Measurements from ENCODE around the gene MGAT4C.
"Not testable (repeated sequence)": the region's sequence is repeated elsewhere in the genome, so short reads cannot be mapped to it uniquely, and the experiment has no call there.

MGAT4C gene

DNA sequence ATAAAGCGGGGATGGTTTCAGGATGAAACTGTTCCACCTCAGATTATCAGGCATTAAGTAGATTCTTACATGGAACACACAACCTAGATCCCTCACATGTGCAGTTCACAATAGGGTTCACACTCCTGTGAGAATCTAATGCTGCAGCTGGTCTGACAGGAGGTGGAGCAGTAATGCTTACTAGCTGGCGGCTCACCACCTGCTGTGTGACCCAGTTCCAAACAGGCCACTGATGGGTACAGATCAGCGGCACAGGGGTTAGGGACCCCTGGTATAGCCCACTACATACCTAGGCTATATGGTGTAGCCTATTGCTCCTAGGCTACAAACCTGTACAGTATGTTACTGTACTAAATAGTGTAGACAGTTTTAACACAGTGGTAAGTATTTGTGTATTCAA is 129.3 kb downstream of the MGAT4C start:
- not testable (repeated sequence) for DNase-seq (ENCODE audit: low read depth)

DNA sequence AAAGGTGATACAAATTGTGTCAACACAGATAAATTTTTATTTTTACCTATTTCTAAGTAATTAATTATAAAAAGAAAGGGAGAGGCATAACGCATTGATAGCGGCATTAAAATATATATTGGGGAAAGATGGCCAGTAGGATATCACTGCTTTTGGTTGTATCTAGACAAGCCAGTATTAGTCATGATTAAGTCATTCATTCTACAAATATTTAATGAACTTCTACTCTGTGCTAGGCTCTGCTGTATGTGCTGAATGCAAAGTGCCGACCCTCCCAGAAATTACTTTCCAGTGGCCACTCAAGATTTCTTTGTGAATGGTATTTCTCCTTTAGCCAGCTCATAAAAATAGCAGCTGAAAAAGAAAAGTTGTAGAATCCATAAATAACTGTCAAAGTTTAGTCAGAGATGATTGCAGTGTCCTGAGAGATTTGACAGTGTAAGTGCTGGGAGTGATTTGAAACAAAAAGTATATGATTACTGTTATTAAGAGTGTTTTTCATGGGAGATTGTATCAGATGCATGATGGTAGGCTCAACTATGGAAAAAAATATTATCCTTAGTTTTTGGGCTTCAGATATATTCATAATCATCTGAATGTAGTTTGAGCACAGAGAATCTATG is 133.2 kb downstream of the MGAT4C start:
- DNase-seq (ENCODE audit: low read depth): no peak

DNA sequence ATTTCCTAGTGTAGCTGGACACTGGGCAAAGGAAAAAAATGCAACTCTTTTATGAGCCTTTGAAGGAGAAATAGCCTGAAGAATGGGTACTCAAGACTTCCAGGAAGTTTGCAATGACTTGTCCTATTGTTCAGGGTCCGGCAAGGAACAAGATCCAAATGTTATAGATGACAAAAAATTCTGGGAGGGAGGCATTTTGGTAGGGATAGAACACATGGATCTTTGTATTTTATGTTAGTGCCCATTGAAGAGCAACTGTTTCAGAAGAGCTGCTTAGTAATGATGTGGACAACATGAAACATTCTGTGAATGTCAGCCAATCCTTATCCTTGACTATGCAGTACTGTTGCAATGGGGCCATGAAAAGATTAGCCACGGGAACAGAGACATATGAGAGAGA is 138.0 kb downstream of the MGAT4C start:
- no peak for DNase-seq (ENCODE audit: low read depth)

DNA sequence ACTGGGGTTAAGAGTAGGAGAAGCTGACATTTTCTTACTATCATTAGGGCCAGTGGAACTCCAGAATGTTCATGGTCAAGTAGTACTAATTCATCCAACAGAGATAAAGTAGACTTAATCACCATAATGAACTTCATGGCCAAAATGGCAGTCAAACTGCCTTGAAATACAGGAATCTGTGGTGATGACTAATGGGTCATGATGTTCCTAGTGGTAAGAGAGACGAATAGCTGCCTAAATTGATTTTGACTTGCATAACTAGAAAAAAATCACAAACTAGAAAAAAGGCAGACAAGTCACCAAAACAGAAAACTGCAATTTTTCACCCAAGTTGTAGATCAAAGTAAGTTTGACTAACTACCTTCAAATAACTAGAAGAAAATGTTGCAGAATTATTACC is 138.5 kb downstream of the MGAT4C start:
- DNase-seq (ENCODE audit: low read depth): no peak

DNA sequence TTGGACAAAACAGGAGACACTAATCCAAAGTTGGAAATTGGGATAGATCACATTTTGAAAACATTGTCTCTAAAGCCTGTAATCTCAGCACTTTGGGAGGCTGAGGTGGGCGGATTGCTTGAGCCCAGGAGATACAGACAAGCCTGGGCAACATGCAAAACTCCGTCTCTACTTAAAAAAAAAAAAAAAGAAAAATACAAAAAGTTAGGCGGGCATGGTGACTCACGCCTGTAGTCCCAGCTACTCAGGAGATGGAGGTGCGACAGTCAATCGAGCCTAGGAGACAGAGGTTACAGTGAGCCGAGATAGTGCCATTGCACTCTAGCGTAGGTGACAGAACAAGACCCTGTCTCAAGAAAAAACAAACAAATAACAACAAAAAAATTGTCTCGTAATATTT is 152.1 kb downstream of the MGAT4C start:
- no peak for DNase-seq (ENCODE audit: low read depth)

DNA sequence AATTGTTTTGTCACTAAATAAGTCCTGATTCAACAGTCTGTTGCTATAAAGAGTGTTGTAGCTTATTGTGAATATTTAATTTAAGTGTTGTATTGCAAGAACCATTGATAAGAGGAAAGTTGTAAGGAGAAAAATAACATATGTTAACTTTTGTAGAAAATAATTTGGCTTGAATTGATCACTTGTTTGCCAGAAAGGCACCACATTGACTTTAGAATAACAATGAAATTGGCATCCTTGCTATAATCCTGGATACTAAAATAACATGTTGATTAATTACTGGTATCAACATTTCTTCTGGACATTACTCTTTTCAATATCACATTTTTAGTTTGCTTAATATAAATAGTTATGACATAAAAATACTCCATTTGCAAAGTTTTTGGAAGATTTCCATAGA is 159.0 kb downstream of the MGAT4C start:
- DNase-seq (ENCODE audit: low read depth): no peak

DNA sequence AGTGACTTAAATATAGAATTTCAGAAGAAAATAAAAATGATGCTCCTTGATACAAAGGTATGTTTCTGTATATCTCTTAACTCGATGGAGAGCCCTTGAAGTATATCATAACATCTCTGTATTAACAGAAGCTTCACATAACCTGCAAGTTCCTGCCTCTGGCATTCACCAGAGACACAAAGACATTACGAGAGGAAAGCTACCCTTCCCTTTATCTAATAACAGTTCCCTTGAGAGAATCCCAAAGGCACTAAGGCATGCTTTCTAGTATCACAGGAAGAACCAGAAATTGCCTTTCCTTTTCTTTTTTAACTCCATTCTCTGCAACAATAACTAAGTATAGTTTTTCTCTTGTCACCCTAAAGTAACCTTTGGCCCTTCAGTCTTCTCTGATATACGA is 164.5 kb downstream of the MGAT4C start:
- no peak for DNase-seq (ENCODE audit: low read depth)

DNA sequence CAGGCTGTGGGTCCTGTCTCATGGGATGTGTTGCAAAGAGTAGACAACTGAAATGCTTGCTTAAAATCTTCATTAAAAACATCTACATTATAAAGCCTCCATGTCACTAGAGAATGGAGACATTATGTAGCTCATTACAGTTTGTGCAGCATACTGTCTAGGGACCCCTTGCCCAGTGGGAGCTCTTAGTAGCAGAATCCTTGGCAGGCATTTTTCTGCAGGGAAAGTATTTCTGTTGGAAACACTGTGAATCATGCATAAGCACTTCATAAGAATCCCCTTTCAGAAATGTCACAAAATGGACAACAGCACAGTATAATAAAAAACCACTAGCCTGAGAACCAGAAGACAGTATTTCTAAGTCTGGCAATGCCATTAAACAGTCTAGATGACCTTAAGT is 174.3 kb downstream of the MGAT4C start:
- DNase-seq (ENCODE audit: low read depth): no peak

DNA sequence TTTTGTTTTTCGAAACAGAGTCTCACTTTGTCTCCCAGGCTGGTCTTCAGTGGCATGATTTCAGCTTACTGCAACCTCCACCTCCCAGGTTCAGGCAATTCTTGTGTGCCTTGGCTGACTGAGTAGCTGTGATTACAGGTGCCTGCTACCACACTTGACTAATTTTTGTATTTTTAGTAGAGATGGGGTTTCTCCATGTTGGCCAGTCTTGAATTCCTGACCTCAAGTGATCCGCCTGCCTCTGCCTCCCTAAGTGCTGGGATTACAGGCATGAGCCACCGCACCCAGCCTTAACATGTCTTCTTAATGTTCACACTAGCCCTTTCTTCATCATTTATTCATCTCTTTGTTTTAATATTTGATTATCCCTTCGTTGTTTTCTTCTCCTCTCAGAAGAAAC is 197.1 kb downstream of the MGAT4C start:
- DNase-seq (ENCODE audit: low read depth): not testable (repeated sequence)

DNA sequence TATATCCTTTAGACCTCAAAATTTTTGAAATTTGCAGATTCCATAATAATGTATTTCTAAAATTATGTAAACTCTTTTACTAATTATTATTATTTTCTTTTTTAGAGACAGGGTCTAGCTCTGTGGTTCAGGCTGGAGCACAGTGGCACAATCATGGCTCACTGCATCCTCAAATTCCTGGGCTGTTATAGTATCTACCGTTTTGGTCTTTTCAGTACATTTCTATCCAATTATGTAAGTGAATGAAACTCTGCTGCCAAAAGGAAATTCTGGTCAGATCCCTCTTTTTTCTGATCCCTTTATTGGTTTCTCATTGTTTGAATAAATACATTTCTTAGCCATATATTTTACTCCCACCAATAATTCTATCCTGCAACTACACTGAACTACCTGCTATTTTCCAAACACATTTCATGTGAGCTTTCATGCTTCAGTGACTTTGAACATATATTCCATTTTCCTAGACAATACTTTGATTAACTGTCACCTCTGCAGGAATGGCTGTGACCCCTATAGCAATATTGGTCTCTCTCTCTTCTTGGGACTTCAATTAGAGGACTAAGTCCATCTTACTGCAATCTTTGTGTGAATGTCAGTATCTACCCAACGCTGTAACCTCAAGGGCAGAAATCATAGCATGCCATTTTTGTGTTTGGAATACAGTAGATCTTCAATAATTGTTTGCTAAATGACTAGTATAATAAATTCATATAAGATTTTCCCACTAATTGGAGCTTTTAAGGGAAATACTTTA is 198.9 kb downstream of the MGAT4C start:
- no peak for DNase-seq (ENCODE audit: low read depth)

DNA sequence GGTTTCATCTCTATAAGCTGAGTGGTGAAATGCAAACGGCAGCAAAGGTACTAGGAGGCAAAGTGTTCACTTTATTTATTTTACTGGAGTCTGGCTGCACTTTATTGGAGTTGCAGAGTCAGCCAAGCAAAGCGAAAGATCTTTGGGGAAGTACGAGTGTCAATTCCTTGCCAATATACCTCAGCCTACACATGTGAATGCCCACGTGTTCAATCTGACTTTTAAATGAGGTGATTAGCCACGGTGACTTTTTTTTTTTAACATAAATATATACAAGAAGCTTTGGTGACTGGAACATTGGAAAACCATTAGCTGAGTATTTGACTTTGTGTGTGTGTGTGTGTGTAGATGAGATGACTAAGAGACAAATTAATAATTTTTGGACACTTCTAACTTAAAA is 203.3 kb downstream of the MGAT4C start:
- no peak for DNase-seq (ENCODE audit: low read depth)

DNA sequence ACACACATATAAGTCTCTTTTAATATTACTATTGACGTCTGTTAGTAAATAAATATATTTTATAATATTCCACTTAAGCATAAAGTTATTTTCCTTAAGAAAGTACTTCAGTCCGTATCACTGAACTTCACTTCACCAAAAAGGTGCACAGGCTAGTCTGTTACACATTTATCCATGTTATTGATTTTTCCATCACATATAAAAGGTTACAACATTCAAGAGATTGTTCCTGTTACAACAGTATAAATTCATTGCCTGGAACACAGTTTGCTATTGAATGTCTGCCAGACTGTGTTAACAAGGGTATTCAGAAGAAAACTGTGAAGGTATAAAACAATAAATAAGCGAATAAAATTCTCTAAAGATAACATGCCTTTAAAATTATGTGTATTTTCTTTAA is 206.2 kb downstream of the MGAT4C start:
- no peak for DNase-seq (ENCODE audit: low read depth)

DNA sequence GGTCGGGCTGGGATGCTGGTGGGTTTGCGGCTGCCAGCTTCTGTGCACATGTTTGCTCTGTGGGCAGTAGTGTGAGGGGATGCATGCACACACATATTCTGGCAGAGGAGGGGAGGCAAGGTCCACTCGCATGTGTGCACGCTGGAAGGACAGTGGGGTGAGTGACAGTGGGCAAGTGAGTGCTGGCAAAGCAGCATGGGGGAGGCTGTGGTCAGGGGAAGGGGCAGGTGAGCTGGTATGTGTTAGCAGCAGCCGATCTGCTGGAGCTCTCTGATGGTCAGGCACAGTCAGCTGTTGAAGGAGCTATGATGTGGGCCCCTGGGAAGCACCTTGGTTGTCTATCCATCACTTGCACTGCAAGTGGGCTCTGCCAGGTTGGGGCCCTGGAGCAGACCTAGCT is 211.8 kb downstream of the MGAT4C start:
- no peak for DNase-seq (ENCODE audit: low read depth)

DNA sequence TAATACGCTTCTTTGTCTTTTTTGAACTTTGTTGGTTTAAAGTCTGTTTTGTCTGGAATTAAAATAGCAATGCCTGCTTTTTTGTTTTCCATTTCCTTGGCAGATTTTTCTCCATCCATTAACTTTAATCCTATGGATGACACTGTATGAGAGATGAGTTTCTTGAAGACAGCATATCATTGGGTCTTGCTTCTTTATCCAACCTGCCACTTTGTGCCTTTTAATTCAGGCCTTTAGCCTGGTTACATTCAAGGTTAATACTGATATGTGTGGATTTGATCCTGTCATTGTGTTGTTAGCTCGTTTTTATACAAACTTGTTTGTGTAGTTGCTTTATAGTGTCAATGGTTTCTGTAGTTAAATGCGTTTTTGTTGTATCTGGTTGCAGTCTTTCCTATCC is 214.1 kb downstream of the MGAT4C start:
- no peak for DNase-seq (ENCODE audit: low read depth)

DNA sequence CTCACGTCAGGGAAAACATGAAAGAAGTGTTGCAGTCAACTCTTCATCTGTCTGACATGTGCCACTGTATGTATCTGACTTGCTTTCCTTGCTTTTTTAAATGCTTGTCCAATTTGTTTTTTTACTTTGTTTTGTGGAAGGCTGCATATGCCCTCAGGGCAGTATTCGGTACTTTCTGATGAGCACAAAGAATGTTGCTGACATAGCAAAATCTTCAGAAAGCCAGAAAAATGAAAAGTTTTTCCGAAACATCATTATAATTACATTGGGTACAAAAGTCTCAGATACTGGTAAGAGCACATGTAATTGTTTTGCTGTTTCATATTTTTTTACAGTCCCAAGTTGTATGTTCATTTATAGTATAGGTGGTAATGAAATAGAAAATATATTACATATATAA is 237.8 kb downstream of the MGAT4C start:
- DNase-seq (ENCODE audit: low read depth): no peak

DNA sequence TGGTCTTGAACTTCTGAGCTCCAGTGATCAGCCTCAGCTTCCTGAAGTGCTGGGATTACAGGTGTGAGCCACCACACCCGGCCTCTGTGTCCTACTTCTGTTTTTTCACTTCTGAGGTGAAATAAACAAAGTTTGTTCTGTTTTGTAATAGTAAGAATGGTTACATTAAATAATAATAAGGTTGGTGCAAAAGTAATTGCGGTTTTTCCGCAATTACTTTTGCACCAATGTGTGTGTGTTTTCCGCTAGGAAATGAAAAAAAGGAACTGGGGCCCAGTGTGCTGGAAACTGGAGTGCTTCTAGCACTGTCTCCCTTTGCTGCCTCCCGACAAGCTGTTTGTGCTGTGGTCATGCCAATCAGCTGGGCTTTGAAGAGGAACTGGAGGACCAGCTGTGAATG is 241.2 kb downstream of the MGAT4C start:
- no peak for DNase-seq (ENCODE audit: low read depth)

DNA sequence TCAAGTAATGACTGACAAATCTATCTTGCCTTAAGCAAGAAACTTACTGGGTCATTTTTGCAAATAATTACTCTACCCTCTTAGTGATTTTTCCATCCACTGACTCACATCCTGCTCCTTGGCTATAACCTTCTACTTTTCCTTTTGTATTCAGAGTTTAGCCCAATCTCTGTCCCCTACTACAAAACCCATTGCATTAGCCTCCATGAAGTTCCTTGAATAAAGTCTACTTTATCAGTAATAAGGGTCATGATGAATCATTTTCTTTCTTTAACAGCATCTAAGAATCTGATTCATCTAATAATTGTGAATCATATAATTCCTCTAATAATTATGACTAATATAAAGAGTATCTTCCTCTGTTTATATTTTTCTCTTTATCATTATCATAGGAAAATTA is 249.5 kb downstream of the MGAT4C start:
- DNase-seq (ENCODE audit: low read depth): no peak

DNA sequence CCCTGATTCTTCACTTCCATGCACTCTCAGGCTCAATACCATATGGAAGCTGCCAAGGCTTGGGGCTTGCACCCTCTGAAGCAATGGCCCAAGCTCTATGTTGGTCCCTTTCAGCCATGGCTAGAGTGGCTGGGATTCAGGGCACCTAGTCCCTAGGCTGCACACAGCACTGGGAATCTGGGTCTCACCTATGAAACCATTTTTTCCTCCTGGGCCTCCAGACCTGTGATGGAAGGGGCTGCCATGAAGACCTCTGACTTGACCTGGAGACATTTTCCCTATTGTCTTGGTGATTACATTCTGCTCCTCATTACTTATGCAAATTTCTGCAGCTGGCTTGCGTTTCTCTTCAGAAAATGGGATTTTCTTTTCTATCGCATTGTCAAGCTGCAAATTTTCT is 258.1 kb downstream of the MGAT4C start:
- no peak for DNase-seq (ENCODE audit: low read depth)

DNA sequence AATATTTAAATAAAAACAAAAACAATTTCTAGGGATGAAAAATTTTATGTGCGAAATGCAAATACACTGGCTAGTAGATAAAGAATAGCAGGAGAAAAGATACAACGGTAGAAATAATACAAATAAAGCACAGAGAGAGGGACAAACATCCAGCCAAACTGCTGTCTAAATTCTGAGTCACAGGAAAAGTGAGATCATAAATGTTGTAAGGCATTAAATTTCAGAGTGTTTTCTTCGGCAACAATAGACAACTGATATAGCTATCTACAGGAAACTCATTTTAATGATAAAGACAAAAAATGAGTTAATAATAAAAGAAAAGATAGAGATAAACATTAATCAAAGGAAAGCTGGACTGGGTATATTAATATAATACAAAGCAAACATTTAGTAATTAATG is 259.9 kb downstream of the MGAT4C start:
- DNase-seq (ENCODE audit: low read depth): no peak

DNA sequence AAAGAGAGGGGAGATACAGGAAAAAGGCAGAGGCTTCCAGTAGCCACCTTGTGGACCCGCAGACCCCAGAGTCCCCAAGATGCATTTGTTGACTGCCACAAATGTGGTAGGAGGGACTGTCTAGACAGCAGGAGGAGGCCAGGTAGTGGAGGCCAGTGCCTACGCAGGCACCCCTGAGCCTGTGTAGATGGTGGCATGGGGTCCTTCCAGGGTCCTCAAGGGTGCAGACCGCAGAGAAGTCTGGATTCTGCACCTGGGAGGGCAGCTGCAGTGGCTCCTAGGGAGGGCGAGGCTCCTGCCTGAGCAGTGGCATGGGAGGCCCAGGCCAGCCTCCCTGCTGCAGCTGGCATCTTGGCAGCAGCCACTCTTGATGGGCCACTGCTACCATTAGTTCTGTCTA is 262.4 kb downstream of the MGAT4C start:
- DNase-seq (ENCODE audit: low read depth): no peak

DNA sequence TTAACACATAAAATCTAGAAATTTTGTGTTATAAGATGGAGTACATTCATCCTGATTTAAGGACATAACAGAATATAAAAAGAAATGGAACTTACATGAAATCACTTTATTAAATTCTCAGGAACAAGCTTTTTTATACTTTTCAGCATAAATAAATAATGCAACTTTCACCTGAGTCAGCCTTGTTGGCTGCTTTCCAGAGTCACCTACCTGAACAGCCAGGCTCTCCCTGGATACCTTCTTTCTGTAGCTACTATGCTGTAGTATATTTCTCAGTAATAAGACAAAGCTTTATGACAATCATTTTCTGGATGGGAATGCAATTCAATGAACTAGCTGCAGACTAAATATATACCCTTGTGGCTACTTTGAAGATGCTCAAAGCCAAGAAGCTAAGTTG is 270.2 kb downstream of the MGAT4C start:
- DNase-seq (ENCODE audit: low read depth): no peak

DNA sequence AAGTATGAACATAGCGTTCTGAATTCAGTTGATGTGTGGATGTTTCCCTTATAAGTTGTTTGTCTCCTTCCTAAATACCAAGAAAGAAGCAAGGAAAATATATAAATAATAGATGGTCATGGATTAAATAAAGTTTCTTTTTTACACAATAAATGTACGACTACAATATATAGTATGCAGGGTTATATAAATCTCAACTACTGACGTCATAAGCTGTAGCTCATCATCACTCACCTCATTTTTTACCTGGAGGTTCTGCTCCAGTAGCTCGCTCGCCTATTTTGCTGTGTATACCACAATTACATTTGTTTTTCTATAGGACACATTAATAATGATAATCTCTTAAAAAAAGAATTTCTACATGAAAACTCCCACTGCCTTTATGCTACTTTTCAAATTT is 272.6 kb downstream of the MGAT4C start:
- no peak for DNase-seq (ENCODE audit: low read depth)

DNA sequence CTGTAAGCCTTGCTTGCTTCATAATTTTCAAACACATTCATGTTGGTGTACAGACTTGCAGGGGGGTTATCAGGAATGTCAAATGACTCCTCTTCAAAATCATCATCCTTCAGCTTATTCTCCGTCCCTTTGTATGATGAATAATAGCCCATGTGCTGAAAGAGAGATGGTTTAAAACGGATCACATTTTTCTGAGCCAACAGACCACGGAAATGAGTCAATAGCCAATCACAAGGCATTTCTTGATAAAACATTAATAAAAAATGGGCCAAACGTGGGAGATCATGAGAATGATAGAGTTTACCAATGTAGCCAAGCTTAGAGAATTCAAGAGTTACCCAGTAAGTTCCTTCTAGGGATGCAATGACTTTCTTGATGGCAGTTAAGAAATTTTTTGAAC is 276.6 kb downstream of the MGAT4C start:
- DNase-seq (ENCODE audit: low read depth): no peak

DNA sequence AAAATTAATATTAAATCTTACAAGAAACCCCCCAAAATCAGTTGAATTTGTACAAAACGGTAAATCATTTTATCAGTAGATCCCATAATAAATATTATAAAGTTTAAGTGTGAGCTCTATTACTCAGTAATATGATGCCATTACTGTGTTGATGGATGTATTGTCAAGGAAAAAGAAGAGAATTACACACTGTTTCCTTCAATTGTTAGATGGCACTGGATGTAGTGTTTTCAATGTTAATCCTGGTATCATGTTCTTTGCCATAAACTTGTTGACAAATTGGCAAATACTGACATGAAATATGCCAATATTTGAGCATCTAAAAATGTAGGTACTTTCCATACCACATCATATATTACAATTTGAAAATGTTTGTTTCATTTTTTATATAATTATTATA is 280.5 kb downstream of the MGAT4C start:
- DNase-seq (ENCODE audit: low read depth): no peak

Measured in stimulated activated CD4-positive, alpha-beta T cell treated with anti-CD3 and anti-CD28 coated beads, Interleukin-2, amount 100 ng/mL, for 4 hours (primary cell).